Astrocyte (in vitro differentiated cells and primary cell): ENCODE measurements around the gene ST3GAL4.

ENCODE experiments used
- CTCF ChIP-seq: IDR thresholded peaks from 2 replicates; pipeline ENCODE4 v1.5.1; 2011; ENCODE audit warnings: low read depth, mild to moderate bottlenecking, inconsistent platforms, low read length, moderate library complexity; ENCODE audit not compliant: insufficient read depth
- EZH2 ChIP-seq: IDR thresholded peaks from 2 replicates; pipeline ENCODE4 v1.6.1; 2012; ENCODE audit warnings: mild to moderate bottlenecking, low read length, inconsistent platforms; ENCODE audit not compliant: insufficient read depth

DNA sequence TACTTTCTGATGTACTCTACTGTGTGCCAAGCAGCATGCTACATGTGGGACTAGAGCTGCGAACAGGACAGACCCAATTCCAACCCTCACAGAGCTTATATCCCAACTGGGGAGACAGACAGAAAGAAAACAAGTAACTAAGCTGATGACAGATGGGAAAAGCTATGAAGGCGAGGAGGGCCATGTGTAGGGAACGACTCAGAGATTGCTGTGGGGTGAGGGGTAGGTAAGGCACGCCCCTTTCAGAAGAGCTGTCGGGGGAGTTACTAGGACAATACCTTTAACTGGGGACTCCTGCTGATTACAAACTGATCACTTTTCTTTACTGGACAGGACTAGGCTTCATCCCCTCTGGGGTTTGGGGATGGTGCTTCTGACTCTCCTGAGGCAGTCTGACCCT is 48.9 kb downstream of the ST3GAL4 start:
- TF ChIP-seq CTCF (no peak), EZH2 (no peak)
